DMS 273 (cell line): ENCODE data around the gene KIRREL3.
"Not testable (repeated sequence)": the region's sequence is repeated elsewhere in the genome, so short reads cannot be mapped to it uniquely, and the experiment has no call there.

Source experiments
- DNase-seq: peaks from one replicate; lab custom pipeline; 2025; ENCODE audit not compliant: unreplicated experiment; lab: John Stamatoyannopoulos, UW

Gene KIRREL3

GRCh38 chr11:126374562-126375300 is 625.8 kb downstream of the KIRREL3 start:
- DNase-seq = not testable (repeated sequence)

- not testable (repeated sequence) for DNase-seq
These were observed 627.0 kb downstream of the KIRREL3 start for GRCh38 chr11:126373389-126374066.
